ENCODE results near the gene CCDC78. TPM values are rescaled to one million over a fixed set of nuclear protein-coding genes. Genes with fewer than 3 reads are reported as not detected.

CCDC78 gene
- total and polyA plus RNA-seq, 2 of the 13 experiments (the other 11 are each of a cell fraction or from before 2014, with no cell fraction given) = 0.53 to 1.5 TPM

DNA sequence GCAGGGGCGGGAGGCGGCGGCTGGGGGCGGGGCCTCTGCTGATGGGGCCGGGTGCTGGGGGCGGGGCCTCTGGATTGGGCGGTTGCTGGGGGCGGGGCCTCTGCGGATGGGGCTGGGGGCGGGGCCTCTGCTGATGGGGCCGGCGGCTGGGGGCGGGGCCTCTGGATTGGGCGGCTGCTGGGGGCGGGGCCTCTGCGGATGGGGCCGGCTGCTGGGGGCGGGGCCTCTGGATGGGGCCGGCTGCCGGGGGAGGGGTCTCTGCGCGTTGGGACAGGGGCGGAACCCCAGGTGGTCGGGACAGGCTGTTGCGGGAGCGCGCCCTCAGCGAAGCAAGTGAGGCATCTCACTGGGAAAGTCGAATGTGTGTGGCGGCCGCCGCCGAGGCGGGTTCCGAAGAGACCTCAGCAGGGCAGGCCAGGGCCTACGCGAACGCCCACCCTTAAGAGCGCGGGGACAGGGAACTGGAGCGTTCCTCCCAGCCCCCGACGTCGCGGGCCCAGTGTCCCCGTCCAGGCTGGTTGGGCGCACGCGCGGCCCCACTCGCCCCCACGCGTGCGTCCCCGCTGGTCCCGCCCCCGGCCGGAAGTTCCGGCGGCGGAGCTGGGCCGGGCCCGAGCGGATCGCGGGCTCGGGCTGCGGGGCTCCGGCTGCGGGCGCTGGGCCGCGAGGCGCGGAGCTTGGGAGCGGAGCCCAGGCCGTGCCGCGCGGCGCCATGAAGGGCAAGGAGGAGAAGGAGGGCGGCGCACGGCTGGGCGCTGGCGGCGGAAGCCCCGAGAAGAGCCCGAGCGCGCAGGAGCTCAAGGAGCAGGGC is 46.2 kb downstream of the CCDC78 start, which contains the start of gene STUB1 (continued):
- TF ChIP-seq SP4 (CRISPR knock-in tag; IDR thresholded peaks at IDR 0.05) = peak; percentile 76; the same call in 1 of the 2 replicates
- no peak for TF ChIP-seq ZSCAN20 (CRISPR knock-in tag; IDR thresholded peaks at IDR 0.05; ENCODE audit: borderline replicate concordance)
- TF ChIP-seq ZNF563 (CRISPR knock-in tag; IDR thresholded peaks at IDR 0.05) = peak; percentile 14; the same call in 1 of the 2 replicates
- TF ChIP-seq, protein P1, sequence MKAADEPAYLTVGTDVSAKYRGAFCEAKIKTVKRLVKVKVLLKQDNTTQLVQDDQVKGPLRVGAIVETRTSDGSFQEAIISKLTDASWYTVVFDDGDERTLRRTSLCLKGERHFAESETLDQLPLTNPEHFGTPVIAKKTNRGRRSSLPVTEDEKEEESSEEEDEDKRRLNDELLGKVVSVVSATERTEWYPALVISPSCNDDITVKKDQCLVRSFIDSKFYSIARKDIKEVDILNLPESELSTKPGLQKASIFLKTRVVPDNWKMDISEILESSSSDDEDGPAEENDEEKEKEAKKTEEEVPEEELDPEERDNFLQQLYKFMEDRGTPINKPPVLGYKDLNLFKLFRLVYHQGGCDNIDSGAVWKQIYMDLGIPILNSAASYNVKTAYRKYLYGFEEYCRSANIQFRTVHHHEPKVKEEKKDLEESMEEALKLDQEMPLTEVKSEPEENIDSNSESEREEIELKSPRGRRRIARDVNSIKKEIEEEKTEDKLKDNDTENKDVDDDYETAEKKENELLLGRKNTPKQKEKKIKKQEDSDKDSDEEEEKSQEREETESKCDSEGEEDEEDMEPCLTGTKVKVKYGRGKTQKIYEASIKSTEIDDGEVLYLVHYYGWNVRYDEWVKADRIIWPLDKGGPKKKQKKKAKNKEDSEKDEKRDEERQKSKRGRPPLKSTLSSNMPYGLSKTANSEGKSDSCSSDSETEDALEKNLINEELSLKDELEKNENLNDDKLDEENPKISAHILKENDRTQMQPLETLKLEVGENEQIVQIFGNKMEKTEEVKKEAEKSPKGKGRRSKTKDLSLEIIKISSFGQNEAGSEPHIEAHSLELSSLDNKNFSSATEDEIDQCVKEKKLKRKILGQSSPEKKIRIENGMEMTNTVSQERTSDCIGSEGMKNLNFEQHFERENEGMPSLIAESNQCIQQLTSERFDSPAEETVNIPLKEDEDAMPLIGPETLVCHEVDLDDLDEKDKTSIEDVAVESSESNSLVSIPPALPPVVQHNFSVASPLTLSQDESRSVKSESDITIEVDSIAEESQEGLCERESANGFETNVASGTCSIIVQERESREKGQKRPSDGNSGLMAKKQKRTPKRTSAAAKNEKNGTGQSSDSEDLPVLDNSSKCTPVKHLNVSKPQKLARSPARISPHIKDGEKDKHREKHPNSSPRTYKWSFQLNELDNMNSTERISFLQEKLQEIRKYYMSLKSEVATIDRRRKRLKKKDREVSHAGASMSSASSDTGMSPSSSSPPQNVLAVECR (CRISPR knock-in tag; IDR thresholded peaks at IDR 0.05; ENCODE audit: borderline replicate concordance) = peak; percentile 66
- no peak for TF ChIP-seq FOXP1 (IDR thresholded peaks at IDR 0.05)
- TF ChIP-seq FOXP1 (CRISPR knock-in tag; IDR thresholded peaks at IDR 0.05) = no peak
- TF ChIP-seq, protein P2, sequence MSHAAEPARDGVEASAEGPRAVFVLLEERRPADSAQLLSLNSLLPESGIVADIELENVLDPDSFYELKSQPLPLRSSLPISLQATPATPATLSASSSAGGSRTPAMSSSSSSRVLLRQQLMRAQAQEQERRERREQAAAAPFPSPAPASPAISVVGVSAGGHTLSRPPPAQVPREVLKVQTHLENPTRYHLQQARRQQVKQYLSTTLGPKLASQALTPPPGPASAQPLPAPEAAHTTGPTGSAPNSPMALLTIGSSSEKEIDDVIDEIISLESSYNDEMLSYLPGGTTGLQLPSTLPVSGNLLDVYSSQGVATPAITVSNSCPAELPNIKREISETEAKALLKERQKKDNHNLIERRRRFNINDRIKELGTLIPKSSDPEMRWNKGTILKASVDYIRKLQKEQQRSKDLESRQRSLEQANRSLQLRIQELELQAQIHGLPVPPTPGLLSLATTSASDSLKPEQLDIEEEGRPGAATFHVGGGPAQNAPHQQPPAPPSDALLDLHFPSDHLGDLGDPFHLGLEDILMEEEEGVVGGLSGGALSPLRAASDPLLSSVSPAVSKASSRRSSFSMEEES (CRISPR knock-in tag; IDR thresholded peaks at IDR 0.05) = no peak; the same call in 1 of the 2 replicates
- no peak for TF ChIP-seq ZNF564 (CRISPR knock-in tag; IDR thresholded peaks at IDR 0.05)
- TF ChIP-seq FOXO1 (CRISPR knock-in tag; IDR thresholded peaks at IDR 0.05) = no peak
- TF ChIP-seq ZNF841 (CRISPR knock-in tag; IDR thresholded peaks at IDR 0.05; ENCODE audit: borderline replicate concordance) = no peak
- no peak for TF ChIP-seq CBX2 (IDR thresholded peaks at IDR 0.05; ENCODE audit: low read depth, low read length)
- no peak for TF ChIP-seq CBX2 (CRISPR knock-in tag; IDR thresholded peaks at IDR 0.05; ENCODE audit: low read depth)
- no peak for TF ChIP-seq ZNF569 (CRISPR knock-in tag; IDR thresholded peaks at IDR 0.05; ENCODE audit: borderline replicate concordance)
- TF ChIP-seq, protein P3, sequence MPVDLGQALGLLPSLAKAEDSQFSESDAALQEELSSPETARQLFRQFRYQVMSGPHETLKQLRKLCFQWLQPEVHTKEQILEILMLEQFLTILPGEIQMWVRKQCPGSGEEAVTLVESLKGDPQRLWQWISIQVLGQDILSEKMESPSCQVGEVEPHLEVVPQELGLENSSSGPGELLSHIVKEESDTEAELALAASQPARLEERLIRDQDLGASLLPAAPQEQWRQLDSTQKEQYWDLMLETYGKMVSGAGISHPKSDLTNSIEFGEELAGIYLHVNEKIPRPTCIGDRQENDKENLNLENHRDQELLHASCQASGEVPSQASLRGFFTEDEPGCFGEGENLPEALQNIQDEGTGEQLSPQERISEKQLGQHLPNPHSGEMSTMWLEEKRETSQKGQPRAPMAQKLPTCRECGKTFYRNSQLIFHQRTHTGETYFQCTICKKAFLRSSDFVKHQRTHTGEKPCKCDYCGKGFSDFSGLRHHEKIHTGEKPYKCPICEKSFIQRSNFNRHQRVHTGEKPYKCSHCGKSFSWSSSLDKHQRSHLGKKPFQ (CRISPR knock-in tag; IDR thresholded peaks at IDR 0.05; ENCODE audit: insufficient replicate concordance) = no peak
- TF ChIP-seq ZNF263 (CRISPR knock-in tag; IDR thresholded peaks at IDR 0.05) = peak; percentile 42; the same call in 1 of the 2 replicates
- no peak for TF ChIP-seq SP140L (CRISPR knock-in tag; IDR thresholded peaks at IDR 0.05; ENCODE audit: borderline replicate concordance)
- no peak for TF ChIP-seq ZSCAN30 (CRISPR knock-in tag; IDR thresholded peaks at IDR 0.05)
- TF ChIP-seq XRCC5 (optimal IDR thresholded peaks at IDR 0.05; ENCODE audit: low read length) = no peak
- TF ChIP-seq TAF15 (IDR thresholded peaks at IDR 0.05; ENCODE audit: low read depth, low read length, poor library complexity, severe bottlenecking) = no peak
- TF ChIP-seq, protein P4, sequence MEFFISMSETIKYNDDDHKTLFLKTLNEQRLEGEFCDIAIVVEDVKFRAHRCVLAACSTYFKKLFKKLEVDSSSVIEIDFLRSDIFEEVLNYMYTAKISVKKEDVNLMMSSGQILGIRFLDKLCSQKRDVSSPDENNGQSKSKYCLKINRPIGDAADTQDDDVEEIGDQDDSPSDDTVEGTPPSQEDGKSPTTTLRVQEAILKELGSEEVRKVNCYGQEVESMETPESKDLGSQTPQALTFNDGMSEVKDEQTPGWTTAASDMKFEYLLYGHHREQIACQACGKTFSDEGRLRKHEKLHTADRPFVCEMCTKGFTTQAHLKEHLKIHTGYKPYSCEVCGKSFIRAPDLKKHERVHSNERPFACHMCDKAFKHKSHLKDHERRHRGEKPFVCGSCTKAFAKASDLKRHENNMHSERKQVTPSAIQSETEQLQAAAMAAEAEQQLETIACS (CRISPR knock-in tag; IDR thresholded peaks at IDR 0.05) = peak; percentile 70; the same call in 1 of the 2 replicates
